Calu3 (cell line): ENCODE measurements around the gene FSHB. TPM values are rescaled to one million over a fixed set of nuclear protein-coding genes. Genes with fewer than 3 reads are reported as not detected.

ENCODE experiments used
- BruUV-seq: library from RNA; stranded (reverse); fragments of 400-500 nt; replicated peaks from 2 replicates; lab custom pipeline; 2021; lab: Mats Ljungman, UMichigan
- CTCF ChIA-PET: fragments of 300-600 bp; sonication (Branson Sonifier 250); formaldehyde crosslinking; loops from one replicate; lab custom pipeline; 2022; ENCODE audit warnings: antibody characterized with exemption; lab: Charles Lee
- DNase-seq: peaks from one replicate; pipeline ENCODE4 v3.0.0; 2022
- H3K27ac Mint-ChIP-seq: one replicate; pipeline ENCODE4 v1.8.0; 2022; ENCODE audit warnings: mixed read lengths; ENCODE audit not compliant: unreplicated experiment
- H3K27me3 Mint-ChIP-seq: one replicate; pipeline ENCODE4 v1.8.0; 2022; ENCODE audit warnings: mixed read lengths; ENCODE audit not compliant: unreplicated experiment
- H3K36me3 Mint-ChIP-seq: one replicate; pipeline ENCODE4 v1.8.0; 2022; ENCODE audit warnings: mild to moderate bottlenecking, moderate library complexity, mixed read lengths; ENCODE audit not compliant: insufficient read depth, unreplicated experiment
- H3K4me1 Mint-ChIP-seq: one replicate; pipeline ENCODE4 v1.8.0; 2022; ENCODE audit warnings: mild to moderate bottlenecking, low read depth, mixed read lengths; ENCODE audit not compliant: unreplicated experiment
- H3K4me3 Mint-ChIP-seq: one replicate; pipeline ENCODE4 v1.8.0; 2022; ENCODE audit warnings: mild to moderate bottlenecking, low read depth, moderate library complexity, mixed read lengths; ENCODE audit not compliant: unreplicated experiment
- H3K9me3 Mint-ChIP-seq: one replicate; pipeline ENCODE4 v1.8.0; 2022; ENCODE audit warnings: low read depth, mixed read lengths; ENCODE audit not compliant: unreplicated experiment
- CTCF ChIP-seq: fragments of 200-600 bp; IDR thresholded peaks from one replicate; pipeline ENCODE4 v1.8.0; 2022; ENCODE audit warnings: antibody characterized with exemption; ENCODE audit not compliant: unreplicated experiment
- intact Hi-C: fragments of 100-400 bp; cut with micrococcal nuclease; formaldehyde crosslinking; loops from one replicate; pipeline ENCODE4 v1.10.0; 2022; ENCODE audit not compliant: unreplicated experiment
- total RNA-seq: library from RNA; stranded (reverse); gene quantifications from 2 replicates; pipeline ENCODE4 v1.2.3, GENCODE V29; 2022

The FSHB gene
- total RNA-seq, 1 experiment from 2014 or later = not detected

DNA sequence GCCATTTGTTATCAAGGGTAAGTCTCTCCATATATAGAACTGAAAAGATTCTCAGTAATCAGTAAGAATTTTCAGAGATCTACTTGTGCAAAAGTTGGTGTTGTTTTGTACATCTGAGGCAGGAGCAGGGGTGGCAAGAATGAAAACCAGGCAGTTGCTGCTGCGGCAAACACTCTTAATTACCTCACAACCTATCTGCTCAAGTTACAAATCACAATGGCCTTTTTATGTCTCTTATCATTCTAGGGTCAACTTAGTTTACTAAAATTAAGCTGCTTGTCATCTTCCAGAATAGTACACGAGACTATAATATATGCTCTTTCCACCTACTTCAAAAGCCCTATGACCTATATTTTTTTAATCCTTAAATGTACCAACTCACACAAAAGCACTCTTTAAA is 14.3 kb upstream of the FSHB start:
- Mint-ChIP-seq H3K4me3 (no peak overlapping the region), H3K36me3 (no peaks in the 10 kb centered on the region), H3K4me1 (no peaks in the 10 kb centered on the region), H3K27ac (no peak overlapping the region), H3K9me3 (no peaks in the 10 kb centered on the region), H3K27me3 (no peaks in the 10 kb centered on the region)
- no peak for DNase-seq
- CTCF ChIA-PET = no interaction called here
- no TSS peak for BruUV-seq
- TF ChIP-seq CTCF = no peak
- intact Hi-C loops = no loop called here

DNA sequence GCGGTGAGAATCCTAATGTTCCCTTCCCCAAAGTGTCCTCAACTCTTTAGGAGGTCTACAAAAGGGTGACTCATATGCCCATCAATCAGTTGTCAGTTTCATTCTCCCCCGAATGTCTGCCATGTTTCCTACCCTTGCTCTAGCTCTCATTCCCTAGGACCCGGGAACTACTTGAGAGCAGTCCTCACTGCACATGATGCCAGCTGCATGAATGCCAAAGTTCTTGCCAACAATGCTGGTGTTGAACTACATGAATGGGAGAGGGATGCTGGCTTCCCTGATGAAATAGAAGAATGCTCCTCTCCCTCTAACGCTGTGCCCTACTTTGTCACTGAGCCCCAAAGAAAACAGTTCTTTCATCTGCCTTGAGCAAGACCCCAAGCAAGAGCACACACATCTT is 12.5 kb upstream of the FSHB start:
- no peaks in the 10 kb centered on the region for H3K4me1 Mint-ChIP-seq
- no peak for TF ChIP-seq CTCF
- no peak overlapping the region for H3K27ac Mint-ChIP-seq
- DNase-seq = no peak
- no peaks in the 10 kb centered on the region for H3K36me3 Mint-ChIP-seq
- BruUV-seq = no TSS peak
- H3K4me3 Mint-ChIP-seq = no peak overlapping the region
- intact Hi-C loops = no loop called here
- H3K27me3 Mint-ChIP-seq = no peaks in the 10 kb centered on the region
- CTCF ChIA-PET = no interaction called here
- no peaks in the 10 kb centered on the region for H3K9me3 Mint-ChIP-seq

GRCh38 chr11:30225642-30226041 is 5.2 kb upstream of the FSHB start:
- Mint-ChIP-seq H3K36me3 (no peaks in the 10 kb centered on the region), H3K27ac (no peak overlapping the region), H3K9me3 (peaks cover 6% of the 10 kb centered on the region), H3K4me1 (no peaks in the 10 kb centered on the region), H3K27me3 (no peaks in the 10 kb centered on the region), H3K4me3 (no peak overlapping the region)
- CTCF ChIA-PET = interaction anchor here (0.6 kb wide), 1 partner anchor 16 kb away, joined by 3 read pairs; no protein-coding TSS in a partner anchor
- DNase-seq = no peak
- no TSS peak for BruUV-seq
- no peak for TF ChIP-seq CTCF
- intact Hi-C loops = no loop called here

DNA sequence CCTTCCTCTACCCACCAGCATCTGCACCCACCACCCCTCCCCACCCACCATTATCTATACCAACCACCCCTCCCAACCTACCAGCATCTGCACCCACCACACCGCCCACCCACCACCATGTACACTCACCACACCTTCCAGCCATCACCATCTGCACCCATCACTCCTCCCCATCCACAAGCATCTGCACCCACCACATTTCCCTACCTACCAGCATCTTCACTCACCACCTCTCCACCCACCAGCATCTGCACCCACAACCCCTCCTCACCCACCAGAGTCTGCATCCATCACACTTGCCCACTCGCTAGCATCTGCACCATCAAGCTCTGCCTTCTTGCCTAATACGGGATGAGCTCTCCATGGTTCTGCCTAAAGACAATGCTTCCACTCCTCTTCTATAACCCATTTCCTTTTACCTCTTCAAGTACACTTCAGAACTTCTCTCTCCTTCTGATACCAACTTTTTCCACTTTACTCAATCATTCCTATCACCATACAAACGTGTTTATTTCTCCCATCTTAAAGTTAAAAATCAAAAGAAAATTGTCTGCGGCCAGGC is 2.4 kb upstream of the FSHB start:
- no peaks in the 10 kb centered on the region for H3K27me3 Mint-ChIP-seq
- H3K4me3 Mint-ChIP-seq = no peak overlapping the region
- H3K4me1 Mint-ChIP-seq = no peaks in the 10 kb centered on the region
- no peak for DNase-seq
- peaks cover 6% of the 10 kb centered on the region for H3K9me3 Mint-ChIP-seq
- no TSS peak for BruUV-seq
- no peak for TF ChIP-seq CTCF
- CTCF ChIA-PET = no interaction called here
- intact Hi-C loops = no loop called here
- H3K27ac Mint-ChIP-seq = no peak overlapping the region
- no peaks in the 10 kb centered on the region for H3K36me3 Mint-ChIP-seq
